K562 (cell line): ENCODE results near the gene UBA3. TPM values are rescaled to one million over a fixed set of nuclear protein-coding genes. Genes with fewer than 3 reads are reported as not detected.

Source experiments
- ATF7 ChIP-seq: fragments of 450-650 bp; IDR thresholded peaks from 2 replicates; pipeline ENCODE4 v1.7.1; 2014; ENCODE audit warnings: mild to moderate bottlenecking, moderate library complexity
- BRF1 ChIP-seq: IDR thresholded peaks from 3 replicates; pipeline ENCODE4 v1.6.1; 2011; ENCODE audit warnings: borderline replicate concordance, mild to moderate bottlenecking; ENCODE audit not compliant: insufficient read length; ENCODE audit errors: extremely low read depth
- CHAMP1 ChIP-seq: fragments of 450-650 bp; IDR thresholded peaks from 2 replicates; pipeline ENCODE4 v1.6.1; 2016; ENCODE audit warnings: mild to moderate bottlenecking
- CHD1 ChIP-seq: fragments of 200-600 bp; sonication (generic); IDR thresholded peaks from one replicate; pipeline ENCODE4 v1.6.1; 2012; ENCODE audit warnings: mild to moderate bottlenecking, moderate library complexity, low read length, inconsistent platforms
- CHD4 ChIP-seq: fragments of 200-600 bp; sonication (generic); IDR thresholded peaks from 3 replicates; pipeline ENCODE4 v1.6.1; 2012; ENCODE audit warnings: low read depth, mild to moderate bottlenecking, mixed read lengths, low read length, inconsistent platforms; ENCODE audit not compliant: insufficient read depth, insufficient replicate concordance, poor library complexity, severe bottlenecking
- CREB1 ChIP-seq, 2 experiments: sonication (generic) in 1 of 2; formaldehyde crosslinking in 1 of 2; IDR thresholded peaks; 2 replicates each; pipeline versions ENCODE4 v1.6.1 to v1.8.0; 2012 to 2022; ENCODE audit warnings: inconsistent platforms in 1 of 2, mild to moderate bottlenecking in 1 of 2, missing genetic modification reagents in 1 of 2, moderate library complexity in 1 of 2
- E2F6 ChIP-seq, 2 experiments: IDR thresholded peaks; 2 replicates each; pipeline ENCODE4 v1.6.1; 2011; ENCODE audit warnings: borderline replicate concordance in 1 of 2, control low read depth in 1 of 2, low read depth in 1 of 2, low read length in 1 of 2, mild to moderate bottlenecking in 1 of 2, mixed read lengths in 1 of 2, moderate library complexity in 1 of 2; ENCODE audit not compliant: insufficient read depth in 1 of 2, insufficient read length in 1 of 2, poor library complexity in 1 of 2, severe bottlenecking in 1 of 2; ENCODE audit errors: extremely low read depth in 1 of 2
- GTF2F1 ChIP-seq: IDR thresholded peaks from 2 replicates; pipeline ENCODE4 v1.6.1; 2011; ENCODE audit warnings: low read depth, low read length, improper control_type of control experiment
- HNRNPUL1 ChIP-seq: fragments of 200-400 bp; formaldehyde crosslinking; IDR thresholded peaks from 2 replicates; pipeline ENCODE4 v1.6.1; 2017; ENCODE audit warnings: low read length
- MBD2 ChIP-seq: sonication (generic); IDR thresholded peaks from 2 replicates; pipeline ENCODE4 v1.6.1; 2016; ENCODE audit warnings: low read depth, borderline replicate concordance
- MED1 ChIP-seq: sonication (generic); formaldehyde crosslinking; IDR thresholded peaks from 2 replicates; pipeline ENCODE4 v1.8.1; 2023; ENCODE audit warnings: missing genetic modification reagents, borderline replicate concordance
- NEUROD1 ChIP-seq: fragments of 150-350 bp; IDR thresholded peaks from 2 replicates; pipeline ENCODE4 v1.6.1; 2014; ENCODE audit warnings: borderline replicate concordance, low read length, low read depth; ENCODE audit not compliant: partially characterized antibody
- NFATC3 ChIP-seq: fragments of 450-650 bp; IDR thresholded peaks from 2 replicates; pipeline ENCODE4 v1.6.1; 2017; ENCODE audit warnings: mild to moderate bottlenecking
- NFXL1 ChIP-seq: fragments of 450-650 bp; formaldehyde crosslinking; IDR thresholded peaks from 2 replicates; pipeline ENCODE4 v1.4.0; 2021; ENCODE audit warnings: mild to moderate bottlenecking
- RNF2 ChIP-seq: sonication (generic); IDR thresholded peaks from 2 replicates; pipeline ENCODE4 v1.6.1; 2016
- SRSF9 ChIP-seq: fragments of 200-400 bp; formaldehyde crosslinking; IDR thresholded peaks from 2 replicates; pipeline ENCODE4 v1.6.1; 2017; ENCODE audit warnings: low read depth, low read length, borderline replicate concordance
- TOE1 ChIP-seq, 2 experiments: fragments of 450-650 bp in 1 of 2; sonication (generic) in 1 of 2; formaldehyde crosslinking in 1 of 2; IDR thresholded peaks; 2 replicates each; pipeline versions ENCODE4 v1.7.1 to v1.8.0; 2016 to 2022; ENCODE audit warnings: borderline replicate concordance in 2 of 2, mild to moderate bottlenecking in 2 of 2, antibody characterized with exemption in 1 of 2, inconsistent platforms in 1 of 2, low read depth in 1 of 2, missing genetic modification reagents in 1 of 2, moderate library complexity in 1 of 2
- ZNF263 ChIP-seq: sonication (generic); formaldehyde crosslinking; IDR thresholded peaks from 2 replicates; pipeline ENCODE4 v1.8.0; 2022; ENCODE audit warnings: mild to moderate bottlenecking, missing genetic modification reagents, borderline replicate concordance
- ZNF707 ChIP-seq: fragments of 250-450 bp; sonication (Bioruptor Pico); conservative IDR thresholded peaks from 2 replicates; pipeline ENCODE4 v1.8.0; 2022; ENCODE audit warnings: inconsistent platforms, mild to moderate bottlenecking, moderate library complexity
- ZSCAN32 ChIP-seq: fragments of 450-650 bp; formaldehyde crosslinking; IDR thresholded peaks from 2 replicates; pipeline ENCODE4 v1.4.0; 2020; ENCODE audit warnings: mild to moderate bottlenecking, moderate library complexity
- polyA plus RNA-seq, 8 experiments: library from polyadenylated mRNA; depleted of rRNA in 4 of 8; stranded (reverse) in 5 of 8; unstranded in 3 of 8; fragments of >200 nt; fragmentation: Nextera tagmentation in 2 of 8; fragmentation: Illumina TruSeq in 1 of 8; extraction: Ambion mirVana in 2 of 8; extraction: Trizol in 1 of 8; gene quantifications; 2 replicates each; pipeline versions ENCODE4 v1.2.1 to v1.2.3, GENCODE V29; 2011 to 2014; ENCODE audit warnings: inconsistent platforms in 1 of 8, missing spikeins in 1 of 8
- total RNA-seq, 7 experiments: library from RNA; depleted of rRNA in 6 of 7; stranded (reverse); fragments of >200 nt in 6 of 7; fragmentation: Illumina TruSeq in 2 of 7; extraction: Trizol in 2 of 7; gene quantifications; 2 replicates each; pipeline versions ENCODE4 v1.2.1 to v1.2.3, GENCODE V29; 2011 to 2021; ENCODE audit warnings: low replicate concordance in 1 of 7
- TF ChIP-seq, protein P1 (sequence below): sonication (generic); formaldehyde crosslinking; IDR thresholded peaks from 2 replicates; pipeline ENCODE4 v1.8.0; 2022; ENCODE audit warnings: mild to moderate bottlenecking, missing genetic modification reagents, borderline replicate concordance

Gene UBA3
- total and polyA plus RNA-seq, 9 of the 15 experiments (the other 6 are each of a cell fraction or from before 2014, with no cell fraction given), result 23.2 to 80.0 (median 38.6) TPM

- TF ChIP-seq, protein P1, sequence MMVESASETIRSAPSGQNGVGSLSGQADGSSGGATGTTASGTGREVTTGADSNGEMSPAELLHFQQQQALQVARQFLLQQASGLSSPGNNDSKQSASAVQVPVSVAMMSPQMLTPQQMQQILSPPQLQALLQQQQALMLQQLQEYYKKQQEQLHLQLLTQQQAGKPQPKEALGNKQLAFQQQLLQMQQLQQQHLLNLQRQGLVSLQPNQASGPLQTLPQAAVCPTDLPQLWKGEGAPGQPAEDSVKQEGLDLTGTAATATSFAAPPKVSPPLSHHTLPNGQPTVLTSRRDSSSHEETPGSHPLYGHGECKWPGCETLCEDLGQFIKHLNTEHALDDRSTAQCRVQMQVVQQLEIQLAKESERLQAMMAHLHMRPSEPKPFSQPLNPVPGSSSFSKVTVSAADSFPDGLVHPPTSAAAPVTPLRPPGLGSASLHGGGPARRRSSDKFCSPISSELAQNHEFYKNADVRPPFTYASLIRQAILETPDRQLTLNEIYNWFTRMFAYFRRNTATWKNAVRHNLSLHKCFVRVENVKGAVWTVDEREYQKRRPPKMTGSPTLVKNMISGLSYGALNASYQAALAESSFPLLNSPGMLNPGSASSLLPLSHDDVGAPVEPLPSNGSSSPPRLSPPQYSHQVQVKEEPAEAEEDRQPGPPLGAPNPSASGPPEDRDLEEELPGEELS (CRISPR knock-in tag), result no peak; the same call in 1 of the 2 replicates
- peak; percentile 87 to 88 for TF ChIP-seq E2F6 (IDR thresholded peaks at IDR 0.05; ENCODE audit: borderline replicate concordance in 1 of 2, extremely low read depth in 1 of 2, insufficient read depth in 1 of 2, insufficient read length in 1 of 2, low read depth in 1 of 2, low read length in 1 of 2, poor library complexity in 1 of 2, severe bottlenecking in 1 of 2)
- no peak for TF ChIP-seq CHAMP1
- no peak for TF ChIP-seq ZNF707 (CRISPR knock-in tag)
- TF ChIP-seq TOE1 (IDR thresholded peaks at IDR 0.05; ENCODE audit: borderline replicate concordance), result no peak; the same call in 1 of the 2 replicates
- no peak for TF ChIP-seq TOE1 (CRISPR knock-in tag; IDR thresholded peaks at IDR 0.05; ENCODE audit: borderline replicate concordance, low read depth)
- TF ChIP-seq GTF2F1, result no peak
- no peak for TF ChIP-seq MED1 (CRISPR knock-in tag)
- no peak for TF ChIP-seq HNRNPUL1
- no peak for TF ChIP-seq CREB1 (IDR thresholded peaks at IDR 0.05)
- 0 out of 2 replicates have a peak, but pooled peaks have one; percentile 8 for TF ChIP-seq CREB1 (CRISPR knock-in tag; IDR thresholded peaks at IDR 0.05)
- TF ChIP-seq CHD1, result no peak
- TF ChIP-seq BRF1, result no peak
- TF ChIP-seq NEUROD1, result no peak
- TF ChIP-seq NFATC3, result peak; percentile 86; the same call in 1 of the 2 replicates
- no peak for TF ChIP-seq CHD4
- TF ChIP-seq SRSF9, result no peak
- TF ChIP-seq ATF7, result peak; percentile 27
- no peak for TF ChIP-seq MBD2
- no peak for TF ChIP-seq ZSCAN32 (CRISPR knock-in tag)
- TF ChIP-seq NFXL1 (CRISPR knock-in tag), result no peak
- peak; percentile 61; the same call in 1 of the 2 replicates for TF ChIP-seq RNF2
- TF ChIP-seq ZNF263 (CRISPR knock-in tag), result no peak
These were observed 66.7 kb downstream of the UBA3 start, which contains the start of gene EOGT (continued) for GRCh38 chr3:69013253-69014021.
